Liver (tissue), 3 donors: Measurements from ENCODE around the gene LMF1.

Source experiments
- ATF3 ChIP-seq: IDR thresholded peaks from 2 replicates; pipeline ENCODE4 v1.6.1; 2016; ENCODE audit warnings: antibody characterized with exemption
- CTCF ChIP-seq: fragments of 150-350 bp; IDR thresholded peaks from 2 replicates; pipeline ENCODE4 v1.5.1; 2017; ENCODE audit warnings: improper control_type of control experiment, low read depth, low read length; ENCODE audit not compliant: missing input control
- GABPA ChIP-seq, 2 donors: IDR thresholded peaks in 1 of 2; conservative IDR thresholded peaks in 1 of 2; 2 replicates each; pipeline ENCODE4 v1.6.1; 2016; ENCODE audit warnings: antibody characterized with exemption in 2 of 2, mild to moderate bottlenecking in 1 of 2, moderate library complexity in 1 of 2
- HNF4A ChIP-seq, 2 donors: conservative IDR thresholded peaks; 2 replicates each; pipeline ENCODE4 v1.6.1; 2016; ENCODE audit warnings: antibody characterized with exemption in 2 of 2, mild to moderate bottlenecking in 2 of 2
- HNF4G ChIP-seq: IDR thresholded peaks from 2 replicates; pipeline ENCODE4 v1.6.1; 2016; ENCODE audit warnings: antibody characterized with exemption
- JUND ChIP-seq, 2 donors: IDR thresholded peaks; 2 replicates each; pipeline ENCODE4 v1.6.1; 2016; ENCODE audit warnings: antibody characterized with exemption in 2 of 2
- MAX ChIP-seq: IDR thresholded peaks from 2 replicates; pipeline ENCODE4 v1.6.1; 2016; ENCODE audit warnings: antibody characterized with exemption
- RAD21 ChIP-seq, 2 donors: IDR thresholded peaks; 2 replicates each; pipeline ENCODE4 v1.6.1; 2016; ENCODE audit warnings: antibody characterized with exemption in 2 of 2, mild to moderate bottlenecking in 2 of 2
- REST ChIP-seq: IDR thresholded peaks from 2 replicates; pipeline ENCODE4 v1.6.1; 2016; ENCODE audit warnings: antibody characterized with exemption, mild to moderate bottlenecking
- RXRA ChIP-seq, 2 donors: IDR thresholded peaks; 2 replicates each; pipeline ENCODE4 v1.6.1; 2017 to 2018; ENCODE audit warnings: antibody characterized with exemption in 2 of 2, mild to moderate bottlenecking in 1 of 2
- SP1 ChIP-seq: IDR thresholded peaks from 2 replicates; pipeline ENCODE4 v1.6.1; 2018; ENCODE audit warnings: antibody characterized with exemption, mild to moderate bottlenecking
- TAF1 ChIP-seq: conservative IDR thresholded peaks from 2 replicates; pipeline ENCODE4 v1.6.1; 2016; ENCODE audit warnings: antibody characterized with exemption, mild to moderate bottlenecking
- ZBTB33 ChIP-seq: IDR thresholded peaks from 2 replicates; pipeline ENCODE4 v1.6.1; 2016; ENCODE audit warnings: antibody characterized with exemption
- donor health status: healthy.
- donor health status: healthy.

- TF ChIP-seq SP1 (no peak), CTCF (no peak), JUND (IDR thresholded peaks at IDR 0.05) (no peak), TAF1 (no peak), RXRA (IDR thresholded peaks at IDR 0.05) (no peak), MAX (no peak), HNF4G (no peak), ZBTB33 (no peak), RAD21 (IDR thresholded peaks at IDR 0.05) (no peak), REST (no peak), GABPA (IDR thresholded peaks at IDR 0.05 in 1 of 2, conservative IDR thresholded peaks at IDR 0.05 in 1 of 2) (no peak), ATF3 (no peak), HNF4A (conservative IDR thresholded peaks at IDR 0.05) (no peak)
Observed at GRCh38 chr16:848510-849253, 122.1 kb downstream of the LMF1 start.
